Colonic mucosa (tissue), 4 donors: ENCODE data around the gene TMEM35B. TPM values are rescaled to one million over a fixed set of nuclear protein-coding genes. Genes with fewer than 3 reads are reported as not detected.

Experiments
- DNase-seq: peaks from one replicate; pipeline ENCODE4 v3.0.0-alpha.2; 2020
- H3K27ac ChIP-seq: fragments of 200-600 bp; one replicate; pipeline ENCODE4 v1.8.0; 2021
- H3K27me3 ChIP-seq: fragments of 200-600 bp; one replicate; pipeline ENCODE4 v1.8.0; 2021
- H3K36me3 ChIP-seq: fragments of 200-600 bp; one replicate; pipeline ENCODE4 v1.8.0; 2021
- H3K4me1 ChIP-seq: fragments of 200-600 bp; one replicate; pipeline ENCODE4 v1.8.0; 2021; ENCODE audit warnings: mild to moderate bottlenecking
- H3K4me3 ChIP-seq: fragments of 200-600 bp; one replicate; pipeline ENCODE4 v1.8.0; 2021
- H3K9ac ChIP-seq, 2 donors: one replicate each; pipeline ENCODE4 v1.7.0; 2013; ENCODE audit warnings: control low read depth in 2 of 2, low read depth in 2 of 2, low read length in 2 of 2
- H3K9me3 ChIP-seq: fragments of 200-600 bp; one replicate; pipeline ENCODE4 v1.8.0; 2021
- intact Hi-C: fragments of 100-400 bp; cut with DNase I; formaldehyde crosslinking; loops from one replicate; pipeline ENCODE4 v1.14.1; 2022
- total RNA-seq, 2 donors: library from RNA; stranded (reverse); fragmentation: NEBNext Ultra II Directional in 1 of 2; extraction: Animal tissue kit (Norgen Biotek cat#: 25700) in 1 of 2; gene quantifications; one replicate each; pipeline ENCODE4 v1.2.1, GENCODE V29; 2021
- TF ChIP-seq, protein P1 (sequence below): fragments of 200-600 bp; IDR thresholded peaks from one replicate; pipeline ENCODE4 v1.8.0; 2022; ENCODE audit warnings: antibody characterized with exemption, mild to moderate bottlenecking
- donor health status: healthy.
- donor health status: DM: no; HTN: no; CAD: no.
- donor health status: DM: no; HTN: no; CAD: no.

Gene TMEM35B
- total RNA-seq, 2 donors from 2014 or later: 14.6 to 19.3 TPM

DNA sequence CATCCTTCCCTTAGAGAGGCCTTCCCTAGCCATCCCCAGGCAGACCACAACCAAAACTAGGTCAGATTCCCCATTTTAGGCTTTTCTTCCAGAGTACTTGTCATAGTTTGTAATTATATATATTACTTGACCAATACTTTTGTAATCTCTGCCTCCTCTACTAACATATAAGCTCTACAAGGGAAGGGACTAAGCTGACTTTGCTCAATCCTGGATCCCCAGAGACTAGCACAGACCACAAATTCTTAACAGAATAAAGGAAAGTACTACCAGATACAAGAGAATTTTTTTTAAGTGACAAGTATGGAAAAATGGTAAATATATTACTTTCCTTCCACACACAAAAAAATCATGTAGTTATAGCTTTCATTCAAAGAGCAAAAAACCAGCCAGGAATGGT lies 44.6 kb upstream of the TMEM35B start:
- Histone ChIP-seq H3K9me3 (no peaks in the 10 kb centered on the region), H3K27me3 (no peaks in the 10 kb centered on the region), H3K9ac (peak overlapping the region in 1 of 2 donors; percentile 1), H3K36me3 (no peaks in the 10 kb centered on the region), H3K27ac (no peak overlapping the region), H3K4me1 (peaks cover 11% of the 10 kb centered on the region), H3K4me3 (no peak overlapping the region)
- intact Hi-C loops: no loop called here
- DNase-seq: no peak
- TF ChIP-seq, protein P1, sequence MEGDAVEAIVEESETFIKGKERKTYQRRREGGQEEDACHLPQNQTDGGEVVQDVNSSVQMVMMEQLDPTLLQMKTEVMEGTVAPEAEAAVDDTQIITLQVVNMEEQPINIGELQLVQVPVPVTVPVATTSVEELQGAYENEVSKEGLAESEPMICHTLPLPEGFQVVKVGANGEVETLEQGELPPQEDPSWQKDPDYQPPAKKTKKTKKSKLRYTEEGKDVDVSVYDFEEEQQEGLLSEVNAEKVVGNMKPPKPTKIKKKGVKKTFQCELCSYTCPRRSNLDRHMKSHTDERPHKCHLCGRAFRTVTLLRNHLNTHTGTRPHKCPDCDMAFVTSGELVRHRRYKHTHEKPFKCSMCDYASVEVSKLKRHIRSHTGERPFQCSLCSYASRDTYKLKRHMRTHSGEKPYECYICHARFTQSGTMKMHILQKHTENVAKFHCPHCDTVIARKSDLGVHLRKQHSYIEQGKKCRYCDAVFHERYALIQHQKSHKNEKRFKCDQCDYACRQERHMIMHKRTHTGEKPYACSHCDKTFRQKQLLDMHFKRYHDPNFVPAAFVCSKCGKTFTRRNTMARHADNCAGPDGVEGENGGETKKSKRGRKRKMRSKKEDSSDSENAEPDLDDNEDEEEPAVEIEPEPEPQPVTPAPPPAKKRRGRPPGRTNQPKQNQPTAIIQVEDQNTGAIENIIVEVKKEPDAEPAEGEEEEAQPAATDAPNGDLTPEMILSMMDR: no peak

DNA sequence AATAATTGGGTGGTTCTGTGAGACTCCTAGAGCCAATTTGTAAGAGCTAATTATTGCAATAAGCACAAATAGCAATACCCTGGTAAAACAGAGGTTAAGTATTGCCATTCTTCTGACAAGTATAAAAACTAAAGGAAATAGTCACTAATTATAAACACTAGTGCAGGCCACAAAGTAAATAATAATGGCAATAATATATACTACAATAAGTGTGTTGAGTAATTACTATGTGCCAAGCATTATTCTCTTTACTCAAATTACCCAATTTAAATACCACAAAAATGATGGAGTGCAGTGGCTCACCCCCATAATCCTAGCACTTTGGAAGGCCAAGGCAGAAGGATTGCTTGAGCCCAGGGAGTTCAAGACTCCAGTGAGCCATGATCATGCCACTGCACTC lies 31.3 kb upstream of the TMEM35B start:
- intact Hi-C loops: loop anchor here (10.0 kb wide), 1 partner anchor 168 kb away; no protein-coding TSS in a partner anchor
- TF ChIP-seq, protein P1: no peak

DNA sequence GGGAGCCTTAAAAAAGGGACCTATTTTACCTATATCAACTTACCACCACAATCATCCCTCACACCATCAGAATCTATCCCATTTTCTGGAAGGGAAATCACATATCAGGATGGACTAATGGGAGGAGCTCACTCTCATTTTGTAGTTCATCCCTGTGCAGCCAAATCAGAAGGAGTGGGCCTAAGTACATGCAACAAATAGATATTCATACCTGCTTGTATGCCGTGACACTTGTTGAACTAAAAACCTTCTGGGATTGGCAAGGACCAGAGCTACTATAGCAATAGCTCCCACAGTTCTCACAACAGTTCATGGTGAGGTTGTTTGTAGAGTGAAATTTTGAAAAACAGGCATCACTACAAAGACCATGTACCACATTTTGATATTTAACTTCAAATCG lies 29.3 kb upstream of the TMEM35B start:
- H3K9me3 ChIP-seq: no peaks in the 10 kb centered on the region
- no peak overlapping the region for H3K4me3 ChIP-seq
- no peaks in the 10 kb centered on the region for H3K4me1 ChIP-seq
- DNase-seq: no peak
- H3K27me3 ChIP-seq: no peaks in the 10 kb centered on the region
- no peak overlapping the region for H3K27ac ChIP-seq
- intact Hi-C loops: loop anchor here (10.0 kb wide), 1 partner anchor 170 kb away; no protein-coding TSS in a partner anchor
- peaks cover 7% of the 10 kb centered on the region for H3K36me3 ChIP-seq
- TF ChIP-seq, protein P1: no peak
- H3K9ac ChIP-seq: no peak overlapping the region

More for the DNA sequence above, 31.3 kb upstream of the TMEM35B start:
- H3K9me3 ChIP-seq: no peaks in the 10 kb centered on the region
- H3K27ac ChIP-seq: no peak overlapping the region
- no peak overlapping the region for H3K9ac ChIP-seq
- H3K27me3 ChIP-seq: no peaks in the 10 kb centered on the region
- H3K4me3 ChIP-seq: no peak overlapping the region
- no peak for DNase-seq
- no peaks in the 10 kb centered on the region for H3K4me1 ChIP-seq
- no peaks in the 10 kb centered on the region for H3K36me3 ChIP-seq

DNA sequence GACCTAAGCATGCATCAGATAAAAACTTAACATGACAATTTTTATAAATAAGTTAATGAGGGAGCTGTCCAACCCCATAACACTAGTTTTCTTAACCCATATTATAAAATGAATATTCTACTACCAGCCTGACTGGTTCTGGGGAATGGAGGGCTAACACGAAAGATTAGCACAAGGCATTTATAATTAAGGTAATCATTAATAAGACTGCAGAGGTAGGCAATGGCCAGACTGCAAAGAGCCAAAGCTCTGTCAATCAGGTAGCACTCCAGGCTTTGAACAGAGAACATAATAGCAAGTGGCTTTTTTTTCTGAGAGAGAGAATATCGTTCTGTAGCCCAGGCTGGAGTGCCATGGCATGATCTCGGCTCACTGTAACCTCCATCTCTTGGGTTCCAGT lies 20.6 kb upstream of the TMEM35B start:
- Histone ChIP-seq H3K27me3 (no peaks in the 10 kb centered on the region), H3K27ac (no peak overlapping the region), H3K4me1 (no peaks in the 10 kb centered on the region), H3K4me3 (no peak overlapping the region), H3K36me3 (peaks cover 16% of the 10 kb centered on the region), H3K9me3 (no peaks in the 10 kb centered on the region), H3K9ac (no peak overlapping the region)
- TF ChIP-seq, protein P1: no peak
- DNase-seq: no peak
- intact Hi-C loops: no loop called here

DNA sequence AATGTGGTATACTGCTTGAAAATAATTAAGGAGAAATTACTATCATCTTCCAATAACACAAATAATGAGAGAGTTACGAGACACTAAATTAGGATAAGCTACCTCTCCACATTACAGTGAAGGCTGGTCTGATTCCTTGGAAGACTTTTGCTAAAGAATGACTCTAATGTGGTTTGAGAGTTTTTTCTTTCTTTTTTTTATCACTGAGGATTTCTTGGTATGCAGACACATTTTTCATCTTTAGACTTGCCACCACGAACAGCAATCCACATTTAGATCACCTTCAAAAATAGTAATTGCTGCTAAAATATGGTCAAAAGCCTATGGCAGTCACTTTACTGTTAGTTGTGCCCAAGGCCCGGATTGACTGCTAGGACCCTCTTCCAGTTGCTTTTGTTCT lies 16.6 kb upstream of the TMEM35B start:
- intact Hi-C loops: no loop called here
- DNase-seq: no peak
- peaks cover 4% of the 10 kb centered on the region for H3K36me3 ChIP-seq
- H3K4me3 ChIP-seq: no peak overlapping the region
- TF ChIP-seq, protein P1: no peak
- H3K9me3 ChIP-seq: no peaks in the 10 kb centered on the region
- no peak overlapping the region for H3K9ac ChIP-seq
- no peaks in the 10 kb centered on the region for H3K4me1 ChIP-seq
- H3K27ac ChIP-seq: no peak overlapping the region
- no peaks in the 10 kb centered on the region for H3K27me3 ChIP-seq
